Ishikawa (cell line): ENCODE measurements around the gene AATF.

Experiments used
- CEBPB ChIP-seq: IDR thresholded peaks from 2 replicates; pipeline ENCODE4 v1.6.1; 2012
- CREB1 ChIP-seq: IDR thresholded peaks from 2 replicates; pipeline ENCODE4 v1.6.1; 2012; ENCODE audit warnings: low read depth
- EGR1 ChIP-seq: IDR thresholded peaks from 2 replicates; pipeline ENCODE4 v1.6.1; 2012
- EP300 ChIP-seq: IDR thresholded peaks from 2 replicates; pipeline ENCODE4 v1.6.1; 2012; ENCODE audit warnings: borderline replicate concordance
- FOXM1 ChIP-seq: IDR thresholded peaks from 2 replicates; pipeline ENCODE4 v1.6.1; 2012; ENCODE audit warnings: low read depth, borderline replicate concordance
- NFIC ChIP-seq: IDR thresholded peaks from 2 replicates; pipeline ENCODE4 v1.6.1; 2012
- RAD21 ChIP-seq: IDR thresholded peaks from 2 replicates; pipeline ENCODE4 v1.6.1; 2012; ENCODE audit warnings: low read depth
- TAF1 ChIP-seq: IDR thresholded peaks from 2 replicates; pipeline ENCODE4 v1.6.1; 2012; ENCODE audit warnings: low read depth, mild to moderate bottlenecking
- TCF12 ChIP-seq: IDR thresholded peaks from 2 replicates; pipeline ENCODE4 v1.6.1; 2012; ENCODE audit warnings: low read depth
- TEAD4 ChIP-seq: IDR thresholded peaks from 2 replicates; pipeline ENCODE4 v1.6.1; 2012
- USF1 ChIP-seq: IDR thresholded peaks from 2 replicates; pipeline ENCODE4 v1.6.1; 2012
- YY1 ChIP-seq: IDR thresholded peaks from 2 replicates; pipeline ENCODE4 v1.6.1; 2012; ENCODE audit warnings: low read depth
- ZBTB7A ChIP-seq: IDR thresholded peaks from 2 replicates; pipeline ENCODE4 v1.6.1; 2012; ENCODE audit warnings: low read depth
- TF ChIP-seq, protein P1 (sequence below): IDR thresholded peaks from 2 replicates; pipeline ENCODE4 v1.6.1; 2012
- TF ChIP-seq, protein P2 (sequence below): IDR thresholded peaks from 2 replicates; pipeline ENCODE4 v1.6.1; 2012; ENCODE audit warnings: low read depth, mild to moderate bottlenecking

The AATF gene

GRCh38 chr17:37047631-37048104 lies 98.9 kb downstream of the AATF start:
- TF ChIP-seq RAD21 (peak; percentile 89), USF1 (no peak), TEAD4 (no peak)

DNA sequence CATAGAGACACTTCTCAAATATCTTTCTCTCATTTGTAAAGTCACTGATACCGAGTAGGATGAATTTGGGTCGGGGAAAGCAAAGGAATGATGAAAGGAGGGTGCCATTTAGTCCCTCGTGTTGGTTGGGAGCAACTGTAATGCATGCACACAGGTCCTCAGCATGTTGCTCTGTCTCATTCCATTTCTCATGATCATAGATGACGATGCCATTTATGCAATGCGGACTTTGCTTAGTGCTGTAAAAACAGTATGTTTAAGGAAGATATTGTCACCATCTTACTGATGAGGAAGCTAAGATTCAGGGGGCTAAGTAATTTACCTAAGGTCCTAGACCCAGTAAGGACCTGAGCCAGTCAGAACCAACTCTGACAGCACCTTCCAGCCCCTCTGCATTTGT lies 100.1 kb downstream of the AATF start:
- no peak for TF ChIP-seq USF1
- TF ChIP-seq TCF12: no peak
- TF ChIP-seq, protein P1, sequence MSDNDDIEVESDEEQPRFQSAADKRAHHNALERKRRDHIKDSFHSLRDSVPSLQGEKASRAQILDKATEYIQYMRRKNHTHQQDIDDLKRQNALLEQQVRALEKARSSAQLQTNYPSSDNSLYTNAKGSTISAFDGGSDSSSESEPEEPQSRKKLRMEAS: no peak
- TF ChIP-seq EGR1: no peak
- TF ChIP-seq EP300: no peak
- TF ChIP-seq ZBTB7A: no peak
- no peak for TF ChIP-seq TEAD4
- TF ChIP-seq YY1: no peak
- TF ChIP-seq CEBPB: no peak
- TF ChIP-seq FOXM1: no peak
- no peak for TF ChIP-seq TAF1
- no peak for TF ChIP-seq RAD21
- TF ChIP-seq, protein P2, sequence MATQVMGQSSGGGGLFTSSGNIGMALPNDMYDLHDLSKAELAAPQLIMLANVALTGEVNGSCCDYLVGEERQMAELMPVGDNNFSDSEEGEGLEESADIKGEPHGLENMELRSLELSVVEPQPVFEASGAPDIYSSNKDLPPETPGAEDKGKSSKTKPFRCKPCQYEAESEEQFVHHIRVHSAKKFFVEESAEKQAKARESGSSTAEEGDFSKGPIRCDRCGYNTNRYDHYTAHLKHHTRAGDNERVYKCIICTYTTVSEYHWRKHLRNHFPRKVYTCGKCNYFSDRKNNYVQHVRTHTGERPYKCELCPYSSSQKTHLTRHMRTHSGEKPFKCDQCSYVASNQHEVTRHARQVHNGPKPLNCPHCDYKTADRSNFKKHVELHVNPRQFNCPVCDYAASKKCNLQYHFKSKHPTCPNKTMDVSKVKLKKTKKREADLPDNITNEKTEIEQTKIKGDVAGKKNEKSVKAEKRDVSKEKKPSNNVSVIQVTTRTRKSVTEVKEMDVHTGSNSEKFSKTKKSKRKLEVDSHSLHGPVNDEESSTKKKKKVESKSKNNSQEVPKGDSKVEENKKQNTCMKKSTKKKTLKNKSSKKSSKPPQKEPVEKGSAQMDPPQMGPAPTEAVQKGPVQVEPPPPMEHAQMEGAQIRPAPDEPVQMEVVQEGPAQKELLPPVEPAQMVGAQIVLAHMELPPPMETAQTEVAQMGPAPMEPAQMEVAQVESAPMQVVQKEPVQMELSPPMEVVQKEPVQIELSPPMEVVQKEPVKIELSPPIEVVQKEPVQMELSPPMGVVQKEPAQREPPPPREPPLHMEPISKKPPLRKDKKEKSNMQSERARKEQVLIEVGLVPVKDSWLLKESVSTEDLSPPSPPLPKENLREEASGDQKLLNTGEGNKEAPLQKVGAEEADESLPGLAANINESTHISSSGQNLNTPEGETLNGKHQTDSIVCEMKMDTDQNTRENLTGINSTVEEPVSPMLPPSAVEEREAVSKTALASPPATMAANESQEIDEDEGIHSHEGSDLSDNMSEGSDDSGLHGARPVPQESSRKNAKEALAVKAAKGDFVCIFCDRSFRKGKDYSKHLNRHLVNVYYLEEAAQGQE: no peak
- no peak for TF ChIP-seq CREB1
- TF ChIP-seq NFIC: no peak

DNA sequence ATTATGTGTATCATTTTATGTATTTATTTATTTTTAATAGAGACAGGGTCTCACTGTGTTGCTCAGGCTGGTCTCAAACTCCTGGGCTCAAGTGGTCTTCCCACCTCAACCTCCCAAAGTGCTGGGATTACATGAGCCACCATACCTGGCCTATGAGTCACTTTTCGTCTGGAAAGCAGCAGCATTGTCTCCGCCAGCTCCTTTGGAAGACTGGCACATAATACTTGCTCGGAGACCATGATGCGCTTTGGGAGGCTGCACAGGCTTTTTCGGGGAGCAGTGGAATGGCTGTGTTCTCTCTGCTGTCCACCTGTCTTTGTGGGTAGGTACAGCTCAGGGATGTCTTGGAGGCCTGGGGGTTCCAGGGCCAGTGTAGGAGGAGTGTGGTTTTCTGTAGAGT lies 102.2 kb downstream of the AATF start:
- TF ChIP-seq USF1: no peak
- TF ChIP-seq RAD21: no peak
- TF ChIP-seq NFIC: no peak
- no peak for TF ChIP-seq ZBTB7A
- TF ChIP-seq, protein P1: no peak
- TF ChIP-seq, protein P2: no peak
- no peak for TF ChIP-seq EGR1
- no peak for TF ChIP-seq TEAD4
- TF ChIP-seq TAF1: no peak
- no peak for TF ChIP-seq CREB1
- TF ChIP-seq YY1: no peak
- TF ChIP-seq CEBPB: no peak
- TF ChIP-seq FOXM1: no peak

DNA sequence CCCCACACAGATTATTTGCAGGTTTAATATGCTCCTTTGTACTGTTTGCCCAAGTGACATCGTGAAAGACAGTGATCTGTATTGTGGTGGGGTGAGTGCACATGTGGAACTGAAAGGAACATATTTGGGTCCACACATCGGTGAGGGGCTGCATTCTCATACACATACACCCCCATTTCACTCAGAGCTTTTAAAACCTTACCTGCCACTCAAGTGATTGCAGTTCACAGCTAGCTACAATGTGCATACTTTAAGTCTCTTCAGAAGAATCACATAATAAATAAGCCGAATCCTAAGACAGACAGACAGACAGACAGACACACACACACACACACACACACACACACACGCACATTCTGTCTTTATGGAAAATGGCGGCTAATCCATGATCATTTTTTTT lies 102.6 kb downstream of the AATF start:
- no peak for TF ChIP-seq USF1
- TF ChIP-seq CEBPB: no peak
- TF ChIP-seq FOXM1: no peak
- no peak for TF ChIP-seq TAF1
- no peak for TF ChIP-seq TCF12
- no peak for TF ChIP-seq ZBTB7A
- TF ChIP-seq NFIC: no peak
- no peak for TF ChIP-seq TEAD4
- no peak for TF ChIP-seq RAD21
- no peak for TF ChIP-seq EGR1
- TF ChIP-seq EP300: no peak
- no peak for TF ChIP-seq CREB1
- TF ChIP-seq, protein P2: no peak
- TF ChIP-seq, protein P1: no peak
- no peak for TF ChIP-seq YY1
